Inflammatory macrophage treated with lipopolysaccharide for 4 hours (primary cell): ENCODE measurements around the gene MAFF.
A peak's percentile ranks its signal among the peaks of the same experiment; 100 is the strongest.

Source experiments
- DNase-seq: peaks from one replicate; pipeline ENCODE4 v3.0.0-alpha.2; 2020

MAFF gene

GRCh38 chr22:38250643-38251340, 49.0 kb downstream of the MAFF start:
- DNase-seq, result no peak

- DNase-seq, result no peak
These were observed 49.5 kb downstream of the MAFF start for GRCh38 chr22:38251341-38251692.

DNA sequence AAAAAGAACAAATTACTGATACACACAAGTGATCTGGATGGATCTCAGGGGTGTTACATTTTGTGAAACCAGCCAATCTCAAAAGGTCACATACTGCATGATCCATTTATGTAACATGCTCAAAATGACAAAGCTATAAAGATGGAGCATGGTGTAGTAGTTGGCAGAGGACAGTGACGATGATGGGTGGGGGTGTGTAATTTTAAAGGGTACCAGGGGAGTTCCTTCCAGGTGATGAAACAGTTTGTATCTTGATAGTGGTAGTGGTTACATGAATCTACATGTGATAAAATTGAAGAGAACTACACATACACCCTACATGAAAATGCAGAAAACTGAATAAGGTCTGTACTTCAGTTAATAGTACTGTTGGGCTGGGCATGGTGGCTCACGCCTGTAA, 53.9 kb downstream of the MAFF start:
- no peak for DNase-seq

DNA sequence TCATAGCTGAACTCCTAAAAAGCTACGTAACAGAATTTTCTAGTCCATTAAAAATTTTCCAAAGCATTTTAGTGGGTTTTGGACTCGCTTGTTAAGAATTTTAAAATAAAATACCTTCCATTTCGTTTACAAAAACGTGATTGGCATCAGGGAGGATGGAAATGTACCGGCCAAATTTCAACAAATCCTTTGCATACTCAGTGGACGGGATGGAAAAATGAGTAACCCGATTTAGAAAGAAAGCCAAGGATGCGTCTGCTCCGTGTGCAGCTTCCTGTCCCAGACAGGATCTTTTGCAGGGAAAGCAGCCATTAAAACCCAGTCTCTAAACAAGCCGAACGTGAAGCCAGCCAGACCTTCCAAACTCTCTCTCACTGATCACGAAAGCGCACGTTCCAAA, 55.4 kb downstream of the MAFF start:
- DNase-seq, result no peak

GRCh38 chr22:38257650-38258250, 56.0 kb downstream of the MAFF start:
- no peak for DNase-seq

- DNase-seq, result no peak
These were observed 57.1 kb downstream of the MAFF start for GRCh38 chr22:38258895-38259294.

DNA sequence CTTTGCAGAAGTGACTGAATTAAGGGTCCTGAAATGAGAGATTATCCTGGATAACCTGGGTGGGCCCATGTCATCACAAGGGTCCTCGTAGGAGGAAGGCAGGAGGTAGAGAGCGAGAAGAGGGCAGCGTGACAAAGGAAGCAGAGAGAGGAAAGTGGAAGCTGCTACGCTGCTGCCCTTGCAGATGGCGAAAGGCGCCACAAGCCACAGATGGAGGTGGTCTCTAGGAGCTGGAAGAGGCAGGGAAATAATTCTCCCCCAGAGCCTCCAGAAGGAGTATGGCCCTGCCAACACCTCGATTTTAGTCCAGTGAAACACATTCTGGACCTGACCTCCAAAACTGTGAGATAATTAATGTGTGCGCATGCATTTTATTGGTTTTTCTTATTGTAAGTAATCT, 57.6 kb downstream of the MAFF start:
- DNase-seq, result no peak

DNA sequence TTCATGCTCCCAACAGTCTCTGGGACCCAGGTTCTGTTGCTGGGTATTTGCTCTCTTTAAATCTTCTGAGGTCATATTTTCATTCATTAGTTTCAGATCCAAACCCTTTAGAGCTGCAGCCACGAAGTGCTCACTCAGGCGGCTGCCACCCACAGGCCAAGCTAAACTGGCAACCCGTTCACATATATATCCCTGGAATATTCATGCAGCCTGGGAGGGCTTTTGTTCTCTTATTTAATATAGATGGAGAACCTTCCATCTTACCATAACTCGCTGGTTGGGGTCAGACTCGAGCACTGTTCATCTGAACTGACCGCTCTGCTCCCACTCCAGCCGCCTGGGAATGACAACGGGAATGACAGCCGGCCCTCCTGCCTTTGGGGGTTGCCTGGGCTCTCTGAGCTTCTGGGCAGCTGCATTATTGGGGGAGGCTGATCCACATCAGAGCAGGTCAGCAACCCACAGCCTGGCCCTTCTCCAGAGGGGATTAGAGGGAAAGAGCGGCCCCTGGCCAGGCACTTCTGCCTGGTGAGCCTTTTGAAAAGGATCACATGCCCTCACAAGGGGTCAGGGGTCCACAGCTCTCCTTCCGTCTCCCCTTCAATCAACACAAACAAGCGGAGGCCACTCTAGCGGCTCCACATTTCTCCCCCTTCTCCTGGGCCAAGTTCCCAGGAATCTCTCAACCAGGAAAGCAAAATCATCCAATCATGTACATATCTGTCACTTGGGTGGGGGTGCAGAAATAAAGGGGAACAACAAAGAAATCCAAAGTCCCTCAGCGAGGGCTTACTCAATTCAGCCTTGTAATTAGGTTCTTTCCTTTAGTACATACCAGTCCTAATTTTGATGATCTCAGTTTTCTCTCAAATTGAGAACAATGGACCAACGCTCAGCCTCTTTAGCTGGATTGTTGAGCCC, 59.2 kb downstream of the MAFF start:
- DNase-seq, result peak; percentile 22

DNA sequence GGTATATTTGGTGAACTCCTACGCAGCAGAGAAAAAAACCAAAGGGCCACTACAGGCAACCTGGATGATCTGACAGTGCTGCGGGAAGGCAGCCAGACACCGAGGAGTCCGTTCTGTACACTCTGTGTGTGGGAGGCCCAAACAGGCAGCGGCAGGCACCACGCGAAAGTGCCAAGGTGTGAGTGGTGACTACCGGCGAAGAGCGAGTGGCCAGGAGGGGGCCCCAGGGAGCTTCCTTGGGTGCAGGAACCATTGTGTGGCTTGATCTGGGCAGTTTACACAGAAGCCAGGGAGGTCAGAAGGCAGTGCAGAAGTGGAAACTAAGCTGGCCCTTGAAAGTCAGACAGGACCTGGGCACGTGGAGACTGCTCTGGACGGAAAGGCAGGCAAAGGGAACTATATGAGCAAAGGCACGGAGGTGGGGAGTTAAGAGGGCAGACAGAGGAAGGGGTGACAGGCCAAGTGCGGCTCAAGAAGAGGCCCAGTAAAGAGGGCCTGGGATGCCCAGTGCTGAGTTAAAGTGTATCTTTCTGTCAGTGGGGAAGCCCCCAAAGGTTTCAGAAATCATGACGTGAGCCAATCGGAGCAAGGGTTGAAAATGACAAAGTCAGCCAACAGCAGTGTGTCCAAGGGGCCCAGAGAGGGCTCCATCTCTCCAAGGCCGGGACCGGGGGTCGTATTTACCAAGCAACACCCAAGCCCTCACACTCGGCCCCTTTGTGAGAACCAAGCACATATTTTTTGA, 60.4 kb downstream of the MAFF start:
- peak; percentile 44 for DNase-seq

DNA sequence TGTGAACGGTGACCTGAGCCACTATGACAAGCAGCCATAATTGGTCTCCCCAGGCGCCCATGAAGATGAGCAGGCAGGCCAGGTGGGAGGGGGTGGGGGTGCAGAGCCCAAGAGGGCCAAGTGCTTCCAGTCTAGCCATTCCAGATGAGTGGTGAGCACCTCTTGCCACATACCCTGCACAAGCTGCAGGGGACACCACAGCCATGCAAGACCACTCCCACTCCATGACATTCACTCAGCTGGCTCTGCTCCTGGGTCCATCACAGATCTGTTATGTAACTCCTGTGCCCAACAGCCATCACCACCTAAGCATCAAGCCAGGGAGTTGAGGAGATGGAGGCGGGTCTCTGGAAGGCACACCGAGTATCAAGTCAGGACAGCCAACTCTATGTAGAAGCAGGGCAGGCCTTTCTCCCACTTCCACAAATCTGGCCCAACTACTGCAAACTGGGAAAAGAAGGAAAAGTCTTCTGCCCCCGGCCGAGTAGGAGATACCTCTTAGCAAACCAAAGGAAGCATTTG, 62.6 kb downstream of the MAFF start:
- DNase-seq, result no peak
